HG03571 (cell line): Measurements from ENCODE around the gene CYTH4.

Experiments used
- ATAC-seq: cut with Tn5 transposase; IDR thresholded peaks from one replicate; pipeline ENCODE4 v1.9.1; 2021; ENCODE audit not compliant: unreplicated experiment

Gene CYTH4

GRCh38 chr22:37308385-37309200, 26.3 kb downstream of the CYTH4 start:
- no peak for ATAC-seq

DNA sequence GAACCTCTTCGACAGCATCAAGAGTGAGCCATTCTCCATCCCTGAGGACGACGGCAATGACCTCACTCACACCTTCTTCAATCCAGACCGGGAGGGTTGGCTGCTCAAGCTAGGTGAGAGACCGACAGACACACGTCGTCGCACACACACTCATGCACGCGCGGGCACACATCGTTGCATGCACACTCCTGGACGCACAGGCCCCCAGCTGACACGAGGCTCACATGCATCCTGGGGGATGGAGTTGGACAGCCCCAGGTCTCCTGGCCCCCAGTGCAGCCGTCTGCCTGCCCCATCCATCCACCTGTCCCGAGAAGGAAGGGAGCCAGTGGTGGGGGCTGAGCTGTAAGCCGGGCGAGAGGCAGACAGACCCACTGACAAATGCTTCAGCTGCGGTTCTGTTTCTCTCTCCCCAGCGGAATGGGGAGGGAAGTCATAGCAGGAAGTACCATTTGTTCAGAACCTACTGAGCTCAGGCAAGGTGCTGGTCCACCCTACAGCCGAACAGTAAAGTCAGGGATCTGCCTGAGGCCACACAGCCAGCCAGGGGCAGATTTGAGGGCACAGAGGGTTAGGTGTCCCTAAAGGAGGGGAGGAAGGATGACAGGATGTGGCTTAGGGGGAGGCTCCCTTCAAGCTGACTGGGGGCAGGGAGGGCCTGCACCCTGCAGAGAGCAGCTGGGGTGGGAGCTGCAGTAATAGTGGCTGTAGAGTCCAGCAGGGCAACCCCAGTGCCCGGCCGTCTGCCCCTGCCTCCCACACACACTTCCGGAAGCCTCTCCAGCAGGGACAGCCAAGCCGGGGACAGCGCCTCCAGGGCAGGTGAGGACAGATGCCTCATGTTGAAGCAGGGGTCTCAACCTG, 27.1 kb downstream of the CYTH4 start:
- ATAC-seq, result no peak

DNA sequence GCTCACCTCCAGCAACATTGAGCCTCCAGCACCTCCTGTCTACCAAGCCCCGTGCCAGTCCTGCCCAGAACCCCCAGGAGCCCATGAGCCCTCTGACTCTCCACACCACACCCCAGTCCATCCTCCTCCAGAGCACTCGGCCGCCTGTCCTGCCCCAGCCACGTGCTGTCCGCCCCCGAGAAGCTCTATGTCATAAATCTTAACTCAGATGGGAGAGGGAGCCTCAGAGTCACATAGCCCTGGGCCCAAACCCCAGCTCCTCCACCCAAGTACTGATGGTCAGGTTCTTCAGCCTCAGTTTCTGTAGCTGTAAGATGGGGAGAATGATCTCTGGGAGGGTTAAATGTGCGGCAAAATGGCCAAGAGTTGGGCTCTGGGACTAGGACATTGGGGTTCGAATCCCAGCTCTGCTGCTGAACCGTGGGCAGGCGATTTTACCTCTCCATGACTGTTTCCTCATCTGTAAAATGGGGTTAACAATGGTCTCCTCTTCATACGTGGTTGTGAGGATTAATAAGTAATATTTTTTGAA, 27.8 kb downstream of the CYTH4 start:
- no peak for ATAC-seq

GRCh38 chr22:37310815-37311595, 28.7 kb downstream of the CYTH4 start:
- no peak for ATAC-seq

- no peak for ATAC-seq
Observed at GRCh38 chr22:37311761-37312312, 29.5 kb downstream of the CYTH4 start.

DNA sequence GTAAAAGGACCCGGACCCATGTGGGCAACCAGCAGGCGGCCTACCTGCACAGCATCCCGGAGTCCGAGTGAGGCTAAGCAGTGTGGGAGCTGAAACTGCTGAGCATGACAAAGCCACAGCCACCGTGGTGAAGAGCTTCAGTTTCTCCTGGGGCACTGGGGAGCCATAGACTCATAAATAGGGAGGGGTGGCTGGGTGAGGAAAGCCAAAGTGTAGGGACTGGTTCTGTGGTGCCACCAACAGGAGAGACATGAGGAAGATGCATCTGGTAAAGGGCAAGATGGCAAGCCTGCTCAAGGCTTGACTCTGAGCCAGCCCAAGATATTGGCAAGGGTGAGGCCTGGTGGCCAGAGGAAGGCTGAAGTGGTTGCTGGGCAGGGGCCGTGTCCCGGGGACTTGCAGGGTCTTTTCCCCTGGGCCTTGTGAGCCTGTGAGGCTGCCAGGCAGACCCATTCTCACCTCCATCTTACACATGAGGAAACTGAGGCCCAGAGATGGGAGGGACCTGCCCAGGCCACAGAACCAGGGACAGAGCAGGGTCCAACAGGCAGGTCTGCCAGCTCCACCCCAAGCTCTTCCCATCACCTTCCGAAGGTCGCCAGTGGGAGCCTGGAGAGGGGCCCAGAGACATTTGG, 30.4 kb downstream of the CYTH4 start:
- ATAC-seq, result no peak

DNA sequence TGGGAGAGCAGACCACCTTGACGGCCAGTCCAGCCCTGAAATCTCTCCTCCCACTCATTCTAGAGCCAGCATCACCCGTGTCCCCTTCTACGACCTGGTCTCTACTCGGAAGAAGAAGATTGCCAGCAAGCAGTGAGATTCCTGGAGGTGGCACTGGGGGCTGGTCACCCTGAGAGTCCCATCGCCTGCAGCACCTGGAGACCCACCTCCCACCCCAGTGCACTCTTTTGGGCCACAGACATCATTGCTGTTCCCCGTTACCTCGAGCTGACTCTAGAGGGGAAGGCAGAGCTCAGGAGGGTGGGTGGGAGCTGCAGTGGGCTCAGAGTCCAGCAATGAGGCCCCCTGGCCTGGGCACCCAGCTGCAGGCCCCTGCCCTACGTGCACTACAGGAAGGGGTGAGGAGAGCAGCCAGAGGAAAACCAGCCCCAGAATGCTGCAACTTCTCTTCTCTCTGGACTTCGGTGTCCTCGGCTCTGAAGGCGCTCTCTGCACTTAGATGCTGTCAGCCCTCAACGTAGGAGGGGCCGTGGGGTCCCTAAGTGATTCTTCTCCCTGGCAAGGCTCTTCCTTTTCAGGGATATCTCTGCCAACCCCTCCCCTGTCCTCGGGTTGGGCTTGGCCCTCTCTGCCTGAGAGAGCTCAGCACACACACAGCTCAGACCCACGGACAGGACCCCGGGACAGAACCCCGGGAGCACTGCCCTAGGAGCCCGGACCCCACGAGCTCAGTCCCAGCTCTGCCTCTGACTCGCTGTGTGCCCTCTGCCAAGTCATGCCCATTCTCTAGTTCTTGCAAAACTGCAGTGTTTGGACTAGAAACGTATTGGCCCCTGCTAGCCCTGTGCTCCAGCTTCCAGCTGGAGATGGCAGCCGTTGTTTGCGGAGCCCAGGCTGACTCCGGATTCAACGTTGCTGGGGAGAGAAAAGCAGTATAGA, 31.3 kb downstream of the CYTH4 start:
- no peak for ATAC-seq

DNA sequence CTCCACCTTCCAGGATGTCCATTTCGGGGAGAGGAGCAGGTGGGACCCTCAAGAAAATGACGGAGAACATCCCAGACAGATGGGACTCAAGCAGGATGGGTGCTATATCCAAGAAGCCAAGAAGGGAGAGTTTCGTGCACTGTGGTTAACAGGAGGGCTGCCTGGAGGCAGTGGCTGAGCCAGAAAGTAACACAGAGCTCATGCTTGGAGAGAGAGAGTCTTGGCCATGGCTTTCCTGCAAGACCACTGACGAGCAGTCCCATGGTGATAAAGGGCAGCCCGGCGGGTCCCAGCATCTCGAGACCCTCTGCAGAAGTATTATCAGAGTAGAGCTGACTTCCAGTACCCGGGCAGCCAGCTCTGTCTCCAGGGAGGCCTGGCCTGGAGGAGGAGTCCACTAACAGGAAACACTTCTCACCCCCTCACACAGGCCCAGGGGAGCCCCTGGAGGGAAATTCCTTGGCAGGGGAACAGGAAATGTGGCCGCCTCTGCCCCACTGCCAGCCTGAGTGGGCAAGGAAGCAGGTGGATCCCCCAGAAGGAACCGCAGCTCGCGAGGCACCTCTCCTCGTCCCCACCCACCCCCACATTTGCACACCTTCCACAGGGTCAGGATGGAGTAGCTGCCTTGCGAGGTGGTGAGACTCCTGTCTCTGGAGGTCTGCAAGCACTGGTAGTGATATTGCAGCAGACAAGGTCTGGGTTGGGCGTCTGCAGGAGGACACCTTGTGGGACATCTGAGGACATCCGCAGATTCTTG, 32.2 kb downstream of the CYTH4 start:
- no peak for ATAC-seq

DNA sequence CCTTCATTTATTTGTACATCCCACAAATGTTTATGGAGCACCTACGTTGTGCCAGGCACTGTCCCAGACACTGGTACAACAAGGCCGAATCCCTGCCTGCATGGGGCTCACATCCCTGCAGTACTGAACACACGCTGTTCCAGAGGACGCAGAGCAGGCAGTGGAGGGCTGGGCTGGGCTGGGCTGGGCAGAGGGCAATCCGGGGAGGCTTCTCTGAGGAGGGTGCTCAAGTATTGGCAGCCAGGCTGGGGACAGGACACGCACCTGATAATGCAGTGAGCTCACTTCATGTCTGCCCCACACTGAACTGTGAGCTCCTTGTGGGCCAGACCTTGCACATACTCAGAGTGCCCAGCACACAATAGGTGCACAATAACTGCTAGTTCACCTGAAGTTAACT, 34.1 kb downstream of the CYTH4 start:
- ATAC-seq, result no peak

GRCh38 chr22:37316875-37317371, 34.6 kb downstream of the CYTH4 start:
- ATAC-seq, result no peak

- no peak for ATAC-seq
Observed at GRCh38 chr22:37317698-37318210, 35.4 kb downstream of the CYTH4 start.

GRCh38 chr22:37318364-37319109, 36.2 kb downstream of the CYTH4 start:
- no peak for ATAC-seq

DNA sequence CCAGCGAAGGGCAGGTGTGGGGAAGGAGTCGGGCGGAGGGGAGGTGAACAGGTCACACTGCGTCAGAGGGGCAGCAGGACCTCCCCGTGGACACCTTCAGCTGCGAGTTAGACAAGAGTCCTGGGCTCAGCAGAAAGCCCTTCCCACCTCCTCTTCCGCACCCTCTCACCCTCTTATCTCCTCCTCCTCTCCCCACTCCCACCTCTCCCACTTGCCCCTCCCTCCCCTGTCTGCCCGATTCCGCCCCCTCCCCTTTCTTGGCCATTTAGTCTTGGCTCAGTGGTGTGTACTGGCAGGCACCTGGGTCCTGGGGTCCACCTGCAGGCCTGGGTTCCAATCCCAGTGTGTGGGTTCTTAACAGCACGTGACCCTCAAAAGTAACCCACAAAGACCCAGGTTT, 37.2 kb downstream of the CYTH4 start:
- no peak for ATAC-seq

DNA sequence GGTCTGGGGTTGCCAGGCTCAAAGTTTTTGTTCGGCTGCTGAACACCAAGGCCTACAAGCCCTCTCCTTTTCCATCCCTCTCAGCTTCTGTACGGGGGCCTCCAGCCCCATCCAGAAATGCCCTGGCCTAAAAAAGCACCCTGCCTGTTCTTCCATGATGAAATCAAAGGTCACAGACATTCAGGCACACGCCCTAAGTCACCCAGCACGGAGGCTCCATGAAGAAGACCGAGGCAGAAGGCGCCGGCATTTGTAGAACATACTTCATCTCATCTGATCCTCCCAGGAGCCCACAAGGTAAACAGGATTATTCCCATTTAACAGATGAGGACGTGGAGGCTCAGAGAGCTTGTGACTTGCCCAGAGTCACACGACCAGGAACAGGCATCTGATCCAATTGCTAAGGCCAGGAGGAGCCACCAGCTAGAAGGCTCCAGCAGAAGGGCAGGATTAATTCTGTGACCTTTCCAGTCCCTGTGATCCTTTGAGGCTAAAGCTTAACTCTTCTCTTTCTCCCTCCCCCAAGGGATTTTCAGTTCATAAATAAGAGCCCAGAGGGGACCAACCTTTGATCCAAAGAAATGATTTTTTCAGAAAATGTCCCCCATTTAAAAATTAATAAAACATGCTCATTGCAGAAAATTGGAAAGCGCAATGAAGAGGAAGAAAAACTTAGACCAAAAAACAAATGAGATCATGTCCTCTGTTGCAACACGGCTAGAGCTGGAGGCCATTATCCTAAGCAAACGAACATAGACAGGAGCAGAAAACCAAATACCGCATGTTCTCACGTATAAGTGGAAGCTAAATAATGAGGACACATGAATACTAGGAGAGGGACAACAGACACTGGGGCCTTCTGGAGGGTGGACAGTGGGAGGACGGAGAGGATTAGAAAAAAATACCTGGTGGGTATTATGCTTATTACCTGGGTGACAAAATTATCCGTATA, 38.7 kb downstream of the CYTH4 start:
- ATAC-seq, result no peak

DNA sequence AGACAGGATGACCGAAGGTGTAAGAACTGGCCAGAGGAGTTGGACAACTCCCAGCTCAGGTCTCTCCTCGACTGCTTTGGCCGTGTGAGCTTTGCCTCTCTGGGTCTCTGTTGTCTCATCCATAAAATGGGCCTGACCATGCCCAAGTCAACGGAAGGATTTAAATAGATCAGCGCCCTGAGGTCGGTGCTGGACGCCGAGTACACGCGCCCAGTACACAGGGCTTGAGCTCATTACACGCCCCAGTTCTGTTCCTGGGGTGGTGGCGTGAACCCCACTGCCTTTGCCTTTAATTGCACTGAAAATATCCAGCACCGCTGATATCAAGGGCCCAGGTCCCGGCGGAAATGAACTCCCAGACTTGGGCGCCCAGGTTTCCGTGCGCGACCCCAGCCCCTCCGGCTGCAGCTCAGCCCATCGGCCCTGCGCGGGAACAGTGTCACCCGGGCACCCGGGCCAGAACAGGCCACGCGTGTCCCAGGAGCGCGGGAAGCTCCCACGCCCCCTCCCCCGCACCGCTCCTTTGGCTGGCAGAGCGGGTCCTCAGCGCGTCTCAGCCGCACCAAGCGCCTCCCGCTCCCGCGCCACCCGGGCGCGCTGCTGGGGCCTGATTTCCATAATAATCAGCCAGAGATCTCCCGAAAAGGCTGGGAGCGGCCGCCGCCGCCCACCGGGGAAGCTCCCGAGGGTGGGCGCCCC, 42.2 kb downstream of the CYTH4 start:
- ATAC-seq, result no peak

DNA sequence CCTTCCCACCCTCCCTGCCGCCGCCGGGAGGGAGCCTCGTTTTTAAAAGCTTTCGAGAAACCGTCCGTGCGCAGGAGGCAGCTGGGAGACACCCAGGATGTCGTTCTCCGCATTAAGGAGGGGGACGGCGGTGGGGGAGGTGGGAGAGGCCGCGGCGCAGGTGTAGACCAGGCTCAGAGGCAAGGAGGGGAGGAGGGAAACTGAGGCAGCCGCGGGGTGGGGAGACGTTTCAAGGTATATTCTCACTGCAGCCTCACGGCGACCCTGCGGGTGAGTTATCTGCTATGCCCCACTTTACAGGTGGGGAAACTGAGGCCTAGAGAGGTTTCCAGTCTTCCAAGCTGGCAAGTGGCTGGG, 42.7 kb downstream of the CYTH4 start:
- ATAC-seq, result no peak
